Left renal cortex interstitium (tissue), 4 donors: ENCODE measurements around the gene CTBP2. TPM values are rescaled to one million over a fixed set of nuclear protein-coding genes. Genes with fewer than 3 reads are reported as not detected.

Experiments
- DNase-seq, 4 donors: peaks; one replicate each; pipeline ENCODE4 v3.0.0-alpha.2; 2013; ENCODE audit warnings: low read depth in 4 of 4, low spot score in 2 of 4, missing footprints in 1 of 4
- polyA plus RNA-seq, 4 donors: library from polyadenylated mRNA; unstranded; fragments of 120-200 nt; gene quantifications; one replicate each; pipeline ENCODE4 v1.2.1, GENCODE V29; 2013; ENCODE audit not compliant: insufficient read length in 4 of 4

Gene CTBP2
- polyA plus RNA-seq, 4 donors: 86.7 to 94.0 (median 90.6) TPM

DNA sequence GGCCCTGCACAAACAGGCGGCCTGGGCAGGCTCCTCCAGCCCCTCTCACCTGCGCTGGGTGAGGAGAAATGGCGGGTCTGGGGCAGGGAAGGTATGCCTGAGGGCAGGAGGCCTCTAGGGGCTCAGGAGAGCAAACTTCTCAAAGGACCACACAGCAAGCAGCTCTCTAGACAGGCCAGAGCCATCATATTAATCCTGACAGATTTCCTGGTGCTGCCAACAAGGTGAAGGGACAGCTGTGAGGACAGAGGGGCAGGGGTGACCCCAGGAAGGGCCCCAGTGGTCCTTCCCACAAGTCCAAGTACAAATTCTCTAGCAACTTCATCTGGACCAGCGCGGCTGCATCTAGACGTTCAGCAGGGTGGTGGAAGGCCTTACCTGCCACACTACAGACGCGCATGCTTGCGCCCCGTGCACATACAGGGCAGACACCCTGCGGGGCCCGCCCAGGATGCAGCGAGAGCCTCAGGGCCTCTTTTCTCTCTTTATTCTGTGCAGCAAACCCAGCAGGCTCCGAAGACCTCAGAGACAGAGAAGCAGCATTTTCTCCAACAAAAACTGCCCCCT lies 156.4 kb downstream of the CTBP2 start:
- DNase-seq: no peak

DNA sequence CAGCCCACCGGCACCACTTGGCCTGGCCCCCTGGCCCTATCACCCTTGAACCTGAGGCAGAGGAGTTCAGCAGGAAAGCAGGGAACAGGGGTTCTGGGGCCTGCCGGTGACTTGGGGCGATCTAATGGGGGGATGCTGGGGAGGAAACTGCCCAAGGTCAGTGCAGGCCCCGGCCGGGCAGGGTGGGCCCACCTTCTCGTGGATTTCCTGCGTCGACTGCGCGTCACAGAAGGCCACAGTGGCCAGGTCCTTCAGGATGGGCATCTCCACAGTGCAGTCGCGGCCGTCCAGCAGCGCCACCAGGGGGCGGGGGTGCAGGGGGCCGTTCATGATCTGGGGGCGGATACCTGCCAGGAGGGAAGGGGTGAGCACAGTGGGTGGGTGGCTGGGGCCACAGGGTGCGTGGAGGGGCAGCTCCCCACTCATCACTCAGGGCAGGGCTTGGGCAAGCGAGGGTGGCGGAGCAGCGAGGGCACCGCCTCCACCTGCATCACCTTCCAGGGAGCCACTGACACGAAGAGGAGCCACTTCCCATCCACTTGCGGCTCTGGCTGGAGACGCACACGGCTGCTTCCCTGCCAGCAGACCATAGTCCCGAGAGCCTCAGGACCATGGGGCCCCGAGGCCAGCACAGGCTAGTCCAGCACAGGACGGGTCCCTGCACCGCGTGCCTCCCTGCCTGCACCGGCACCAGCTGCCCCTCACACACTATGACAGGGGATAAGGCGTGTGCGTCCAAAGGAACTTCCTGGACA lies 157.0 kb downstream of the CTBP2 start:
- no peak for DNase-seq

DNA sequence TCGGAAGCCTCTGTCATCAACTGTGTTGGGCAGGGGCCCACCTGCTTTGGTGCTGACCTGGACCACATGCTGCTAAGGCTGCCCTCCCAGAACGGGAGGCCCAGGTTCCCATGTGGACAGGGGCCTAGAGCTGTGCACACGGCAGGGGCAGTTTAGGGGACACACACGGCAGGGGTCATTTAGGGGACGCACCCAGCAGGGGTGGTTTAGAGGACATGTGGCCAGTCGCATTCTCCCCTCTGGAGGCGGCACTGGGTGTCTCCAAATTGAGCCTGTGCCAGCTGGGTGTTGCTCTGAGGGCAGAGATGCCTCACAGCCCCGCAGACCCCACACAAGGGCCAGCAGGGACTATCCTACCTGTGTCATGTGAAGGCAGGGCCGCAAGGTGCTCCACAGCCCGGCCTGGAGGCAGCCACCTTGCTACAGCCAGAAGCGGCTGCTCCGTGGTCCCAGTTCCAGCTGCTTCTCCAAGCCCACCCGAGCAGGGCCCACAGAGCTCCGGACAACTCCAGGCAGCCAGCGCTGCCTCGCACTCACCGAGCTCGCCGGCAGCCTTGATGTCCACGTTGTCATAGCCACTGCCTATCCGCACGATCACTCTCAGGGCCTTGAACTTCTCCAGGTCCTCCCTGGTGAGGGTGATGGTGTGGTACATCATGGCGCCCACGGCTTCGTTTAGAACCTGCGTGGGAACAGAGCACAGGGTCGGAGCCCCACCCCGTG lies 157.8 kb downstream of the CTBP2 start:
- DNase-seq: no peak

DNA sequence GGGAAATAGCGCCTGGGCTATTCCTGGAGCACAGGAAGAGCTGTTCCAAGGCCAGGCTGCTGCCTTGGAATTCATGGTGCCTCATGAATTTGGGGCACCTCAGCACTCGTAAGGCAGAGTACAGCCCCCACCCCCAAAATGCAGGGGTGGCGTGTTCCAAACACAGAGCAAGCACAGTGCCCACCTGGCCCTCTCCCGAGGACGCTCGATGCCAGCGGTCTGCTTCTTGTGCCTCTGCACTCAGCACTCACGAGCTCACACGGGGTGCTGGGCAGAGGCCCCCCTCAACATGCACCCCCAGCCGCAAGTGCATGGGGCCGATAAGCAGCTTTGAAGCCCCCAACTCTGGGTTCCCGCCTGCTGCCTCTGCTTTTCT lies 158.3 kb downstream of the CTBP2 start:
- DNase-seq: no peak

DNA sequence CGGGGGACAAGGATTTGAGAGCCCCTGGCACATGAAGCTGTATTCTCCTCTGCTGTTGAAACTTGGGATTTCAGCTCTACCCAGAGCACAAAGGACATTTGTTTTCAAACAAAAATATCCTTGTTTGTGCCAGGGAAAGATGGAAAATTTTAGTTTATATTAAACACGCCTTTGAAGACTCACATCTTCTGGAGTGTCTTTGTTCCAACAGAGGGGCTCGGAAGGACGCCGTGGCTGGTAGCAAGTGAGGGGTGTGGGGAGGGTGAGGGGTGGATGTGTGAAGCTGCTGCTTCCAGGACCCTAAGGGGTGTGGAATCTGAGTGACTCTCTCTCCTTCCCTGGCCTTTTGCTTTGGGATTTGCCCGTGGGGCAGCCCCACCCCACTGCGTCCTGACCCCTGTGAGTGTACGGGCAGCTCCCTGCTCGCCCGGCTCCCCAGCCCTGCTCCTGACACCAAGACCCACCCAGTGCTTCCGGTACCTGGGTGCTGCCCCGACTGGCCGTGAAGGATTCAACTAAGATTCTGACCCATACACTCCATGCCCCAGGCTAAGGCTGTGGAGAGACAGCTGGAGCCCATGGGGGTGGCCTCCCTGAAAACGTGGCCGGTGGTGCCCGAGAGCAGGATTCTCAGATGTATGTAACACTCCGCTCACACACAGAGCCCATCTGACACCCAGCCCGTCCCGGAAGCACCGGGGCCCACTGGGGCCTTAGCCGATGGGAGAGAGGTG lies 158.9 kb downstream of the CTBP2 start:
- no peak for DNase-seq

DNA sequence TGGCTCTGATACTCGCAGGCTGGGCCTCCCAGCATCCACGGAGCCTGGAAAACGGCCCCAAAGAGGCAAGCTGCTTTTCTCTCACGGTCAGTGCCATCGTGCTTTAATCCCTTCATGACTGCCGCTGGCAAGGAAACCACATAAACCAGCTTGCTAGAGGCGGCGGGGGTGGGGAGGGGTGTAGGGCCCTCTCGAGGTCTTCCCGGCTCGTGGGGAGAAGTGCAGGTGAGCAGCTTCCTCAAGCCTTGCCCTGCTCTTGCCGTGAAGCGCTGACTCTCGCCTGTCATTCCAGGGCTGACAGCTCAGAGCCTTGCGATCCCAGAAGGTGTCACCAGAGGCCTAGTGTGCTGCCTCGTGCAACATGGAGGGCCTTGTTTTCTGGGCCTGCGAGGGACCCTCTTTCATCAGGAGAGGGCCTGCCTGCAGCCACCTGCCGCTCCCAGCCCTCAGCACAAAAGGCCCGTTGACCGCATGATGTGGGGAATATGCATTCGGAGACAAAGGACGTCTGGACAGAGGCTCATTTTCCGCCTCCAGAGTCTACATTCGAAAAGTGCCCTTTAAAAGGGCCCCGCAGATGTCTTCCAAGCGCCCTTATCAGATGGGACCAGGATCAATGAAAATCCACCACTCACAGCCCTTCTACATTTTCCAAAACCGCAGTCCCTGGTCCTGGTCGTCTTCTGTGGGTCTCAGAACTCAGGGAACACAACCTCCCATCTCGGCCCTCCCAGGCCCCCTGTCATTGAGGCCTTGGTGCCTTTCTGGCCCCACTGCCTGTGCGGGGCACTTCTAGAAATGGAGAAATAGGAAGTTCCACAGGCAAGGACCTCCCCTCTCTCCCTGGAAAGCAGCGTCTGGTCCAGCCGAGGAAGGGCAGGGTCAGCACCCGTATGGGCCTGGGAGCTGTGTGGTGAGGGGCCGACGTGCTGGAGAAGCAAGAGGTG lies 159.7 kb downstream of the CTBP2 start:
- no peak for DNase-seq

DNA sequence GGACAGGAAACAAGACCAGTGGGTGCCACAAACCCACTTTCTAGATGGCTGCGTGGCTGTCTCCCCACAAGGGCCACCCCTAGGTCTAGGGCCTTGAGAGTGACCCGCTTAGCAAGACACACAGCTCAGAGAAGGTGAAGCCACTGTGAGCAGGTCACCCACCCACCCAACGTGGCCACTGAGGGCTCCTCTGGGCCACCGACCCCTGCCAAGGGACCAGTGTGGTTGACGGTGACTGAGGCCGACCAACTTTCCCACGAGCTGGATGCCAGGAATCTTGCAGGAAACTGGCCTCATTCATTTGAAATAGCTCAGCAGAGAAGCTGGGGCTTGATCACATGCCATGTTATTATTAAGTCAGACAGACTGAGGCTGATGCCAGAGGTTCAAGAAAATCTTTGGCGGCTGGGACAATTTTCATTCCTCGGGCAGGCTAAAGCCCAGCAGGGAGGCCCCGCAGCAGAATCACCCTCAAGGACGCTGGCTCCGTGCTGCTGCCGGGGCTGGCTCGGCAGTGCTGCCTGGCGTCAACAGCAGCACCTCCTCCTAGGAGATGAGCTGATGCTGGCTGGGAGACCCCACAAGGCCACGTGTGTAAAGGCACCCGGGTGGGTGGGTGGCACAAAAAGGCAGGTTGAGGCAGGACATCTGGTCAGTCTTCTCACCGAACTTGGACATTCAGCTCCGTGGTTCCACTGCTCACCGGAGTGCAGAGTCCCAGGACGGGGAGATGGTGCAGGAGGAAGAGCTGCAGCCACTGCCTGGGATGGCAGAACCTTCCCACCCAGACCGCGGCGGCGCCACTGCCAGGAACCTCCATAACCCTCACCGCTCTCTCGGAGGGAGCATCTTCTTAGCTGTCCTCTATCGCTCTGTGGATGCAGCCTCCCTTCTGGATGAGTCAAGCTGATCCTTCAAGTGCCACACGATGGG lies 160.7 kb downstream of the CTBP2 start:
- no peak for DNase-seq

DNA sequence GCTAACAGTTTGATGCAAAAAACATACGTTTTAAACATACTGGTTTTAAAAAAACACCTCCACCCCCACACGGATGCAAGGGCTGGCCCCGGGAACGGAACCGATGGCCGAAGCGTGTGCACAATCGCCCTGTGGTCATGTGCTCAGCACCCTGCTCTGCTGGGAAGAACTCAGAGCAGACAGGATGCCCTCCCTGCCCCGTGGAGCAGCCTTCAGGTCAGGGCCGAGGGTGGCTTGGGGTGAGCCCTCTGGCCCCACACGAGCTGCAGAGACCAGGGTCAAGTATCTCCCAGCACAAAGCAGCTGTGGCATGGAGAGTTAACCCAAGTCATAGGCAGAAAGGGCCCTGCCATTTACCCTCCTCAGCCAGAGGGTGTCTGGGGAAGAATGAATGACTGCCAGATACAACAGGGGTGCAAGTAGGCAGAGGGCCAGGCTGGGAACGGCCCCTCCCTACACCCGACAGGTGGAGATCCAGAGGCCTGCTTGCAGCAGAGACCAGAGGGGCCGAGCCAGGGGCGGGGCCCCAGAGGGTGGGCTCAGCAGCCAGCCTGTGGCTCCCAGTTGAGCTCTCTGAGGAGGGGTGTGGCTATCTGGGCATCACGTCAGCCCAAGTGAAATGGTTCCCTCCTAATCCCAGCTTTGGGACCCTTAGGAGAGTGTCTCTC lies 161.6 kb downstream of the CTBP2 start:
- no peak for DNase-seq

DNA sequence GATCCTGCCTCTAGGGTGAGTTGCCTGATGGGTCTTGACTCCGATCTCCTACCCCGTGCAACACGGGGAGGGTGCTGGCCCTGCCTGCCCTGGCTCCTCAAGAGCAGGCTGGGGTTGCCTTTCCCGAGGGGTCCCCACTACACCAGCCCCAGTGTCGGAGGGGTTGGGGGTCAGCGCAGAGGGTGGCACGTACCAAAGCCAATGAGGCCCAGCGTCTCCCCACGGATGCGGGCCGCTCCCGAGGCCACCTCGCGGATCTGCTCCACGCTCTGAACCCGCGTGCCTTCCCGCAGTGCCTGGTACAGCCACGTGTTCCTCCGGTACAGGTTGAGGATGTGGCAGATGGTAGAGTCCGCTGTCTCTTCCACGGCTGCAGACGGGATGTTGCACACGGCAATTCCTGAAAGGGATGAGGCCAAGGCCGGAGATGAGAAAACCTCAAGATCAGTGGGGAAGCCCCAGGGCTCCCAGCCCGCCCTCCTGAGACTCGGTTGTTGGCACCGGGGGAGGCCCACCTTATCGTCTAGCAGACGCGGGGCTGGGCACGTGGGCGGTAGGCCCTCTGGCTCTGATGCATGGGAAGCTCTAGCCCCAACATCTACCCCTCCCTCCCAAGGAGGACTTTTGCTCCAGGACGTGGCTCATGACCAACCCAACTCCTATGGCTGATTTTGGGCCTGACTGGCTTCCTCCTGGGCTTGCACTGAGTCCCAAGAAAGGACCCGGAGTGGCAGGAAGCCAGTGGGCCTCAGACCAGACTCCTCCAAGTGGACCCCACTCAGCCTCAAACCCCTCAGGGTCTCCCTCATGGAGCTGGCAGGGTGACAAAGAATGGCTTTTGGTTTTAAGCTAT lies 162.4 kb downstream of the CTBP2 start:
- no peak for DNase-seq

DNA sequence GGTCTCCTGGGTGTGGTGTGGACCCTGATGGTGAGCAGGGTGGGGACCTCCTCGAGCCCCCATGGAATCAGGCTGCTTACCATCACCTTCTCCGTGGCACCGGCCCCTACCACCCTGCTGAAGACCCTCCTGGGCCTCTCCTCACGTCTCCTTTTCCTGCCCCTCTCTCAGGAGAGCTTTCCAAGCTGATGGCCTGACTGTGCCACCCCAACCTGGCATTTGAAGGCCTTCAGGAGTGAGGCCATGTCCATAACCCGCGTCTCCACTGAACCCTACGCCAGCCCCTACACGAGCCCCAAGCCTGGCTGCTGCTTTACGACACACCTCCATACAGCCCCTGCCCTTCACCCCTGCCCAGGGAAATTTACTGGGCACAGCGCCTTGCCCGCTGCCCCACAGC lies 163.1 kb downstream of the CTBP2 start:
- DNase-seq: no peak

DNA sequence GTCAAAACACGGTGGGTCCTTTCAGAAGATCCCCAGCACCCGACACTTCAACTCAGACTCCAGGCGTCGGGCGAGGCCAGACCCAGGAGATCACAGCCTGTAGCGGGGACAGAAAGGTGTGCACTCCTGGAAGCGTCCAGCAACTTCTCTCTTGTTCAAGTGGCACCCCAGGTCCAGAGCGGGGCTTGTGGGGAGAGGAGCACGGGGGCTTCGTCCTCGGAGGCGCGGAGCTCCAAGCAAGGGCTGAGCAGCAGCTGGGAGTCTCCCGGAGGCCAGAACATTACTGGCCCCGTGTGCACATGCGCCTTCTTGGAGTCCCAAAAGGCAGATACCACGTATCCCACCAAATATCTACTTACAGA lies 163.5 kb downstream of the CTBP2 start:
- DNase-seq: no peak

DNA sequence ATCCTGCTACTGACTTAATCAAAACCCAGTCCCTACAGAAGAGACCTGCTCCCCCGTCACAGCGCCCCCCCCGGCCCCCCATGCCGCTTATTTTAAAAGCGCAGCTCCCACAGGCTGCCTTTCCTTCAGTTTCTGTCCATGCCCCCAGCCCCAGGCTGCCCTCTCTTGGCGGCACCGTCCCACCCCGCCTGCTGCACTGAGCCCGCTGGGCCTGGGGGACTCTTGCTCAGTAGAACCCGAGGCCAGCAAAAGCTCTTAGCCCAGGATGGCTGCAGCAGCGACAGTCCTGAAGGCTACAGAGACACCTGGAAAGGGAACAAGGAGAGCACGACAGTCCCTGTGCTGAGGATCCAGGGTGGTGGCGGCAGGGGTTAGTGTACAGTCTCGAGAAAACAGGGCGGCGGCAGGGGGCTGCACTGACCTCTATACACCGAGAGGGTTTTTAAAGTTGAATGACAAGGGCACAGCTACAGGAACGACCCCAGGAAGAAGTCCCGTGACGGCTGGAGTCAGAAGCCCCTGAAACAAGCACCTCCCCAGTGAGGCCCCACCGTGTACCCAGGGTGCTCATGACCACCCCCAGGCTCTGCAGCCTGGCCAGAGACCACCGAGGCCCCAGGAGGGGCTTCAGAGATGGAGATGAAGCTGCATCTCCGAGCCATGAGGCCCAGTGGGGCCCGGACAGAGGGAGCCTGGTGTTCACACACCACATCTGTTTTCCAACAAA lies 164.1 kb downstream of the CTBP2 start:
- no peak for DNase-seq

DNA sequence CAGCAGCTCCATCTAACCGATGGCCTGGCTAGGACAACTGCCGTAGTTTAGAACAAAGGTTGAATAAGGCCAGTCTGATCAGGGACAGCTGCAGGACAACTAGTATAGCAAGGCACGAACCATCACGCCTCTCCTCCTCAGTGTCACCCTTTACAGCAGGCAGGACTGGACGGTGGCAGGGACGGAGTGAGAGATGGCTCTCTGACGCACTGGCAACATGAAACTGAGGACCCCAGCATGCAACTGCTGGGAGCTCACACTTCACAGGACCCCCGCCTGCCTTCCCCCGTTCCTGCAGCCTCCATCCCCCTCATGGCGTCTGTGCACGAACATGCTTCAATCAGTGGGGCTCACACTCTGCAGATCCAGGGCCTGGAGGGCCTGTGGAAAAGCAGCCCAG lies 164.8 kb downstream of the CTBP2 start:
- DNase-seq: no peak

DNA sequence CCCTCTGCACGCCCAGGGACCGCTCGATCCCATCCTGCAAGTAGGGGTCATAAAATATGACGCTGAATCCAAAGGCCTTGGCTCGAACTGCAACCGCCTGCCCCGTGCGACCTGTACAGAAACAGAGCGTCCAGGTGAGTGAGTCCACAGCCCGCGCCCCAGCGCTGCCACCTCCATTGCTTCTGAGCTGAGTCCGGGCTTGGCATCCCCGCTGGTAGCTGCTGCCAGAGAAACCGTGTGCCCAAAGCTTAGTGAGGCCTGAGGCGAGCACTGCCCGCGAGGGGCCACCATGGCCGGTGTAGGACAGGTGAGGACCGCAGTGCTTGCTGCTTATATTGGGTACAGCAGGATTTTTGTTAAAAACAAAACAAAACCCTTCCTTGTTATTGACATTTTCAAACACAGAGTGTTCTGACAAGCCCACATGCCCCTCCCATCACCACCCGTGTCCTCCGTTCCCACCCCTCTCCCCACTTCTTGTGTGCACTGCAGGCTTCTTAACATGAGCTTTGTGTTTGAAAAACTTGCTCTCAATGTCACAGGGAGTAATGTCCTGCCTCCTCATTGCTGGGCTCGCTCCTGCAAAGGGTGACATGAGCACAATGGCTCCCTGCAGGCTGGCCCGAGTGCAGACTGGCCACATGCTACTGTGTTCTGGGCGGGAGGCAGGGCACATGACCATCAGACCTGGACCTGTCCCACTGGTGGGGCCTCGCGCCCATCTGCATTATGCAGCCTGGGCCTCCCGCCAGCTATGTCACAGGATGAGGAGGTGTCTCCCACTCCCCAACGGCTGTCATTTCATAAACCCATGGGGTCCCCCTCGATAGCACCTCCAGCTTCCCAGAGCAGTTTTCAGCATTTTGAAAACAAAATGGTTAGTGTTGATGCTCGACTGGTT lies 165.5 kb downstream of the CTBP2 start:
- no peak for DNase-seq

DNA sequence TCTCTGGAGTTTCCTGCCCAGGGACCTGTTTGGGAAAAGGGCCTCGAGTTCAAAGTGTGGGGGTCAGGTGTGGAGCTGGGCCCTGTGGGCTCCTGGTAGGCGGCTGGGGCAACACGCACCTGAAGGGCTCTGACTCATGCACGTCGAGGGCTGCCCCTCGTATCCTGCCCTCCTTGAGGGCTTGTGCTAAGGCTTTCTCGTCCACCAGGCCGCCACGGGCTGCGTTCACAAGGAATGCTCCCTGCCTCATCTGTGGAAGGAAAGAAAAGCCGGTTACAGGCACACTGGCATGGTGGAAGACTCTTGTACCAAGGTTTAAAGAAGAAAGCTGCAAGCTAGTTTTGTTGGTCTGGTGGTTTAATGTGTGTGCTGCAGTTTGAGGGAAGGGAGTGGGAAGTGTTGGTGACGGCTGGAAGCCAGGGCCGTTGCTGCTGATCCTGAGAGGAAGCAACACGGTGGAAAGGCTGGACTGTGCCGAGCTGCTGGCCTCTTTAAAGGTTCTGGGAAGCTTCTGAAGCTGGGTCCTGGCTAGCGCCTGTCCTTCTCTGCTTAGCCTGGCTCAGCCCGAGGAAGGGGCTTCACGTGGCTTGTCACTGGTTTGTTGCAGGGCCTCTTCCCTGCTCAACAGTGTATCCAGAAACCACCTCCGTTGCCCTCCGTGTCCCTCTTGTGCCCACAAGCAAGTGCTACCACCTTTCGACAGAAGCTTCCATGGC lies 166.5 kb downstream of the CTBP2 start:
- DNase-seq: no peak

DNA sequence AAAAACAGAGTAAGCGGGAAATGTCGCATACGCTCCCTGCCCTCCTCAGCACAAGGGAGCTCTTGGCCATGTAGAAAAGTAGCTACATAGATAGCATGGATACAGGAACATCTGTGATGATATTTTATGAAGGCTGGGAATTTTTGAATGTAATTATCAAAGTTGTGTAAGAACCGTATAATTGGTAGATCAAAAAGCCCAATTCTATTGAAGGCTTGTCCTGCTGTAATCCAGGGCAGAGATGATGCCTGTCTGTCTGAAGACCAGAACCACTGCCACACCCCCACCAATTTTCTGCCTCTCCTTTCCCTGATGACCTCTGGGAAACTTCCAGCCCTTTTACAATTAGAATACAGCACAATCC lies 167.0 kb downstream of the CTBP2 start:
- DNase-seq: no peak
